GM18508 (cell line): ENCODE measurements around the gene TINCR.

ENCODE experiments used
- ATAC-seq: cut with Tn5 transposase; IDR thresholded peaks from one replicate; pipeline ENCODE4 v1.9.1; 2021; ENCODE audit warnings: moderate number of reproducible peaks; ENCODE audit not compliant: insufficient read depth, unreplicated experiment

TINCR gene

GRCh38 chr19:5590151-5590864, 22.6 kb upstream of the TINCR start:
- ATAC-seq = no peak

GRCh38 chr19:5588906-5589676, 21.3 kb upstream of the TINCR start:
- no peak for ATAC-seq

- ATAC-seq = no peak
Measured at GRCh38 chr19:5588441-5588840, 20.7 kb upstream of the TINCR start.

GRCh38 chr19:5587661-5588060, 19.9 kb upstream of the TINCR start:
- ATAC-seq = no peak

GRCh38 chr19:5587071-5587455, 19.3 kb upstream of the TINCR start:
- ATAC-seq = no peak

GRCh38 chr19:5586300-5587070, 18.7 kb upstream of the TINCR start:
- ATAC-seq = no peak

- no peak for ATAC-seq
Measured at GRCh38 chr19:5585461-5586299, 17.9 kb upstream of the TINCR start.

- ATAC-seq = no peak
Measured at GRCh38 chr19:5580161-5580571, 12.4 kb upstream of the TINCR start.

- ATAC-seq = no peak
Measured at GRCh38 chr19:5579697-5580096, 11.9 kb upstream of the TINCR start.

- no peak for ATAC-seq
Measured at GRCh38 chr19:5579286-5579685, 11.5 kb upstream of the TINCR start.

- no peak for ATAC-seq
Measured at GRCh38 chr19:5578097-5578846, 10.5 kb upstream of the TINCR start.

GRCh38 chr19:5575590-5575989, 7.8 kb upstream of the TINCR start:
- no peak for ATAC-seq

- no peak for ATAC-seq
Measured at GRCh38 chr19:5572556-5573286, 5.0 kb upstream of the TINCR start.

- ATAC-seq = no peak
Measured at GRCh38 chr19:5571777-5572176, 4.0 kb upstream of the TINCR start.

- no peak for ATAC-seq
Measured at GRCh38 chr19:5567970-5568407, 236 bp upstream of the TINCR start.

GRCh38 chr19:5564930-5565329, 2.8 kb downstream of the TINCR start:
- no peak for ATAC-seq

- no peak for ATAC-seq
Measured at GRCh38 chr19:5563935-5564612, 3.7 kb downstream of the TINCR start.

GRCh38 chr19:5563008-5563431, 4.7 kb downstream of the TINCR start:
- ATAC-seq = no peak
